Muscle layer of duodenum (tissue), 2 donors: ENCODE data around the gene COL23A1.
A peak's percentile ranks its signal among the peaks of the same experiment; 100 is the strongest.

ENCODE experiments used
- H3K27ac ChIP-seq: one replicate; pipeline ENCODE4 v1.7.0; 2013; ENCODE audit warnings: mild to moderate bottlenecking, low read length
- H3K27me3 ChIP-seq: one replicate; pipeline ENCODE4 v1.7.0; 2013; ENCODE audit warnings: low read depth, mild to moderate bottlenecking, control low read depth, low read length
- H3K36me3 ChIP-seq, 2 donors: one replicate each; pipeline ENCODE4 v1.7.0; 2013; ENCODE audit warnings: low read length in 2 of 2, control low read depth in 1 of 2, mild to moderate bottlenecking in 1 of 2; ENCODE audit not compliant: insufficient read depth in 2 of 2, control insufficient read depth in 1 of 2
- H3K4me1 ChIP-seq, 2 donors: one replicate each; pipeline ENCODE4 v1.7.0; 2013; ENCODE audit warnings: low read length in 2 of 2, mild to moderate bottlenecking in 2 of 2, control low read depth in 1 of 2, moderate library complexity in 1 of 2; ENCODE audit not compliant: insufficient read depth in 2 of 2, control insufficient read depth in 1 of 2
- H3K4me3 ChIP-seq, 2 donors: one replicate each; pipeline ENCODE4 v1.7.0; 2013; ENCODE audit warnings: low read length in 2 of 2, low read depth in 1 of 2, mild to moderate bottlenecking in 1 of 2
- H3K9me3 ChIP-seq, 2 donors: one replicate each; pipeline ENCODE4 v1.7.0; 2013; ENCODE audit warnings: low read length in 2 of 2, control low read depth in 1 of 2, mild to moderate bottlenecking in 1 of 2; ENCODE audit not compliant: control insufficient read depth in 1 of 2
- donor health status: healthy.

The COL23A1 gene

DNA sequence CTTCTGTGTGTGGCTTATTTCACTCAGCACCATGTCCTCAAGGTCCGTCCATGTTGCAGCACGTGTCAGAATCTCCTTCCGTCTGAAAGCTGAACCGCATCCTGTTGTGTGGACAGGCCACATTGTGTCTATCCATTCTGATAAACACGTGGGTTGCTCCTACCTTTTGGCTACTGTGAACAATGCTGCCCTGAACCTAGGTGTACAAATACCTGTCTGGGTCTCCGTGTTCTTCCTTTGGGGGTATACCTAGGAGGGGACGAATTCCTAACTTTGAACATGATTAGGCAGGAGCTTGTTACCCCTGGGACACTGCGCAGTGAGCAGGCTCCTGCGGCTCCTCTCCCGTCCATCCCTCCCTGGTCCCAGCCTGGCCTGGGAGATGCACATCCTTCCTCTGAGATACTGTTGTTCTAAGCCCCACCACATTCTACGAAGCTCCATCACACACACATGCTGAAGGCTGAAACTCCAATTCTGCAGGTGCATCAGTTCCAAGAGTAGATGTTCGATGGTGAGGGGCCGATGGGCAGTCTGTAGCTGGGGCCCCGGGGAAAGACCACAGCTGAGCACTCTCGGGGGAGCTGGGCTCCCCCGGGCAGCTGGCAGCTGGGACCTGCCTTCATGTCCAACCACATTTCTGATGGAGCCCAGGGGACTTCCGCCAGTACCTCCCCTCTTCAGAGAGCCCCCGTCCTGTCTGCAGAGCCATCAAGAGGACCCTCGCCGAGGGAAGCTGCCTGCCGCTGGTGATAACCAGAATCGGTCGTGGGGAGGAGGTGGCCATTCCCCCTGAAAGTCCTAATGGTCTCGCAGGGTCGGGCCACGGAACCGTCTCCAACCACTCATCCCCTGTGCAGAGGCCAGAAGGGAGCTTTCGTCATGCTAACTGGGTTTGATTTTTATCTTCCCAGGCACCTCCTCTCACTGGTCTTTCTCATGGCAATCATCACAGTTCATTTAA is 120.9 kb downstream of the COL23A1 start:
- peaks cover 0 to 17% of the 10 kb centered on the region in 2 donors for H3K4me1 ChIP-seq
- H3K27ac ChIP-seq = no peak overlapping the region
- no peak overlapping the region for H3K4me3 ChIP-seq
- H3K9me3 ChIP-seq = no peaks in the 10 kb centered on the region
- no peaks in the 10 kb centered on the region for H3K36me3 ChIP-seq
- H3K27me3 ChIP-seq = no peaks in the 10 kb centered on the region

DNA sequence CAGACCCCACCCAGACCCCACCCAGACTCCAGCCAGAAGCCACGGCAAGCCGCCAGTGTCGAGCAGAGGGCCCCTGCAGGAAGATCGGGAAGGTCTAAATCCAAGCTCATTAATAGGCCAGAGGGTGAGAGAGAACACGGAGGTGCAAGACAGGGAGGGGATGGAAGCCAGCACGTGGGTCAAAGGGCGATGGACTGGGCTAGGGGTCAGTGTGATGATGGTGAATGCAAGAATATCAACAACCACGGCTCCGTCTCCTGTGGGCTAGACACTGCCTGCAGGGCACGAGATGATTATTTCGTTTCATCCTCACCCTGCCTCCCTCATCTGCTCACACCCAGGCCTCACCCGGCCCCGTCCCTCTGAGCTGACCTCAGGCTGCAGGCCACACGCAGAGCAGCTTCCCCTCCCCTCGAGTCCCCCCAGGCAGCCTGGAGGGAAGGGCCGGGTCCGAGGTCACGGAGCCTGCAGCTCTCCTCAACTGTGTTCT is 122.0 kb downstream of the COL23A1 start:
- H3K9me3 ChIP-seq = no peaks in the 10 kb centered on the region
- peaks cover 0 to 17% of the 10 kb centered on the region in 2 donors for H3K4me1 ChIP-seq
- H3K27me3 ChIP-seq = no peaks in the 10 kb centered on the region
- no peak overlapping the region for H3K27ac ChIP-seq
- peak overlapping the region in 1 of 2 donors; percentile 6 for H3K4me3 ChIP-seq
- H3K36me3 ChIP-seq = no peaks in the 10 kb centered on the region

DNA sequence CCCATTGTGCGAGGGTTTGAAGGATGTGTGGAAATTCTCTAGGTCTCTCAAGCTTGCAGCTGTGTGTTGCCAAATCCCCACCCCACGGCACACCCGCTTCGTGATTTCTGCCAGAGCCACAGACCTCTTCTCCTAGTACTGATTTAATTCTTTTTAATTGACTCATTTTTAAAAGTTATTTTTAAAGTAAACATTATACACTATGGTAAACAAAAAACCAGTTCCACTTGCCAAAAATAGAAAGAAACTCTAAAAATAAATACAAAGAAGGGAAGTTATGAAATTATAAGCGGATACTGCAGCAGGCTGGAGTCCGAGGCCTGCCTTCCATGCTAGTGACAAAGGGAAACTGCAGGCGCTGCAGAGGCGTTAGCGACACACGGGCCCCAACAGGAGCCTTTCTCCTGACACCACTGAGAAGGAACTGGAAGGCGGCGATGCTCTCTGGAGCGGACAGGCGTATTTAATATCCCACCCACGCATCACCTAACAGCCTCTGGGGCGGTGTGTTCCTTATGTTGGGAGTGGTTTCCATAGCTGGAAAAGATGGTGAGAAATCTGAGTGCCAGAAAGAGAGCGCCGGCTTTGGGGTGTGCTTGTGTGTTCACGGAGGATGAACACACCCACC is 122.5 kb downstream of the COL23A1 start:
- peak overlapping the region in 1 of 2 donors; percentile 6 for H3K4me3 ChIP-seq

DNA sequence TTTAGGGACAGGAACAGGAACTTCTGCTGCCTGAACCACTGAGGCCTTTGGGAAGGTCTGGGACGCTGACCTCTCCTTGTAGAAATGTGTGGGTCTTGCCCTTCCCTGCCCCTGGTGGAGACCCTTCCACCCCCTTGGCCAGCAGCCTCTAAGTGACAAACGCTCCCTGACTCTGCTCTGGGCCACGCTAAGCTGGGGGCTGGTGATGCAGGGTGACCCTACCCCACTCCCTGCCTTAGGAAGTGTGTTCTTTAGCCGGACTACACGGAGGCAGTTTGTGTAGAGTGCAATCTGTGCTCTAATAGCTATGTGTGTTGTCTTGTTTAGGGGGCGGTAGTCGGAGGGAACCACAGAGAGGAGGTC is 123.0 kb downstream of the COL23A1 start:
- H3K36me3 ChIP-seq = no peaks in the 10 kb centered on the region
- no peak overlapping the region for H3K27ac ChIP-seq
- no peaks in the 10 kb centered on the region for H3K27me3 ChIP-seq
- H3K4me3 ChIP-seq = no peak overlapping the region
- H3K4me1 ChIP-seq = peaks cover 0 to 17% of the 10 kb centered on the region in 2 donors
- H3K9me3 ChIP-seq = no peaks in the 10 kb centered on the region

More for the DNA sequence above, 122.5 kb downstream of the COL23A1 start:
- Histone ChIP-seq H3K4me1 (peaks cover 0 to 17% of the 10 kb centered on the region in 2 donors), H3K9me3 (no peaks in the 10 kb centered on the region), H3K36me3 (no peaks in the 10 kb centered on the region), H3K27ac (no peak overlapping the region), H3K27me3 (no peaks in the 10 kb centered on the region)

DNA sequence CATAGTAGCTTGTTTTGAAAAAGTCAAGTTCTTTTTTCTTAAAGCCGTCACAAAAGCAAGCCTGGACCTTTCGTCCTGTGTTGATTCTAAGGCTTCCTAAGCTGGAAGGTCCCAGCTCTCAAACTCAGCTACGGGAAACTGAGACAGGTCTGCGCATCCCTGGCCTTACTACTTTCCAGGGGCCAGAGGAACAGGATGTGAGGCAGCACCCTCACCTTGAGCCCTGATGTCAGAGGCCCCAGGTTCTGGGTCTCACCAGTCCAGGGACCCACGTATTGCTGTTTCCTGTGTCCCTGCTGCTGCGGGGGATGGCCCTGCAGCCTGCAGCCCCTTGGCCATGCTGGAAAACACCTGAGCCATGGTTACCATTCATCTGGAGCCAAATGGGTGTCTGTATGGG is 123.9 kb downstream of the COL23A1 start:
- Histone ChIP-seq H3K9me3 (no peaks in the 10 kb centered on the region), H3K4me3 (no peak overlapping the region), H3K27ac (no peak overlapping the region), H3K27me3 (no peaks in the 10 kb centered on the region), H3K4me1 (peaks cover 0 to 22% of the 10 kb centered on the region in 2 donors), H3K36me3 (no peaks in the 10 kb centered on the region)

DNA sequence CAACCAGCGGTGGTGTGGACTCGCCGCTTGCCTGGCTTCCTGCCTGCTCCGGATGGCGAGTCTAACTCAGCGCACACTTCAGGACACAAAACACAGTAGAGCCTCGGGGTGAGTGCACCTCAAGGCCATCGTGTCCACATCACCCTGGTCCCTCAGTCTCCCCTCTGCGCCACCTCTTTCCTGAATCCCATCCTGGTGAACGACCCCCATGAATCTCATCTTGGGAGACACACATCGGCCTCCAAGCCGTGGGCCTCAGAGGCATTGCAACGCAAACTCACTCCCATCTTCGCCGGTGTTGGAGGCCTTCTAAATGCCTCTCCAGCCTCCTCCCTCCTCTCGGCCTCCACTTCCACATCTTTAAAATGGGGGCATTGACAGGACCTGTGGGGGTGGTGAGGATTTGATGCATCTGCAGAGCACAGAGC is 124.3 kb downstream of the COL23A1 start:
- H3K4me1 ChIP-seq = peaks cover 0 to 26% of the 10 kb centered on the region in 2 donors
- no peaks in the 10 kb centered on the region for H3K27me3 ChIP-seq
- no peaks in the 10 kb centered on the region for H3K9me3 ChIP-seq
- H3K4me3 ChIP-seq = no peak overlapping the region
- no peaks in the 10 kb centered on the region for H3K36me3 ChIP-seq
- no peak overlapping the region for H3K27ac ChIP-seq

DNA sequence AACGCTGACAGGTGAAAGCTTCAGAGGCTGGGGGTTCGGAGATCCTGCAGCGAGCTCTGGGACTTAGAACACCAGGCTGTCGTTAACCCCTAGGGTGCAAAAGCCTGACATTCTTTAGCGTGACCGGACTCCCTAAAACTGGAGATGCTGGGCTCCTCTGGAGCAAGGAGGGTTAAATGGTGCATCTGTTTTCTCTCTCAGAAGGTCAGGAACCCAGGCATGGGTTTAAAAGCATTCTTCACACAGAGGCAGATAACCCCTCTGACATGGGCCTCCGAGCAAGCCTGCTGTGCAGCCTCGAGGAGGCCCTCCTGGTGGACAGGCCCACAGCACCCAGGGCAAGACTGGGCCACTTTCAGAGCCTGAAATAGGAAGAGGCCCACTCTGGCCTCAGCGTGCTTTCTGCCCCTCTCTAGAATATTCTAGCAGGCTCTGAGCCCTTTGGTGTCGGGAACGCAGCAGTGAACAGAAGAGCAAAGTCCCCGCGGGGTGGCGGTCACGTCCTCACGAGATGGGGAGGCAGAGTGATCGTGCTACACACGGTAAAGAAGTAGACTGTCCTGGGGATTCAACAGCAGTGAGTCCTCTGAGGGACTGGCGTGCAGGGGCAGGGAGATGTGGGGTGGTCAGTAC is 124.8 kb downstream of the COL23A1 start:
- no peaks in the 10 kb centered on the region for H3K27me3 ChIP-seq

DNA sequence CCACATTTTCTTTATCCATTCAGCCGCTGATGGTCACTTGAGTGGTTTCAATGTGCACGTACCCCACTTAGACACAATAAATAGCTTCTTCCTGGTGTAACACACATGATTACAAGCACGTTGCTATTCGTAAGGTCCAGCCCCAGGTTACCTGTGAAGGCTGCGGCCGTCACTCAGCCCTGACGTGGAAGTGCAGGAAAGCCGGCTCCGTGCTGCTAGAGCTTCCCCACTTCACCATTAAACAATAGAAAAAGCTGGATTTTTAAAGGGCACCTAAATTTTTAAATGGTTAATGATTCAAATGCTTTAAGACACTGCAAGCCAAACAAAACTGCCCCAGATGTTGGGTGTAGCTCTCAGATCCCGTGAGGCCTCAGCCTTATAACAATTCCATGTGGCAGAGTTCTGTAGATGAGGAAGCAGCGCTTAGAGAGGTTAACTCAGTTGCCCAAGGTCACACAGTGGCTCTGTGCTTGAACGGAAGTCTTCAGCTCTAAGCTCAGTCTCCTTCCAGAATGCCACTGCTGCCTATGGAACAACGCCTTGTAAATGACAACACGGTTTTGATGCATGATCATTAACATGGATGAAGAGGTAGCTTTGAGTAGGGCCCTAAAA is 125.7 kb downstream of the COL23A1 start:
- Histone ChIP-seq H3K27me3 (no peaks in the 10 kb centered on the region), H3K4me3 (no peak overlapping the region), H3K27ac (no peak overlapping the region), H3K9me3 (no peaks in the 10 kb centered on the region), H3K4me1 (peaks cover 0 to 31% of the 10 kb centered on the region in 2 donors), H3K36me3 (no peaks in the 10 kb centered on the region)

More for the DNA sequence above, 124.8 kb downstream of the COL23A1 start:
- Histone ChIP-seq H3K36me3 (no peaks in the 10 kb centered on the region), H3K4me1 (peaks cover 0 to 31% of the 10 kb centered on the region in 2 donors), H3K4me3 (no peak overlapping the region), H3K9me3 (no peaks in the 10 kb centered on the region), H3K27ac (no peak overlapping the region)

DNA sequence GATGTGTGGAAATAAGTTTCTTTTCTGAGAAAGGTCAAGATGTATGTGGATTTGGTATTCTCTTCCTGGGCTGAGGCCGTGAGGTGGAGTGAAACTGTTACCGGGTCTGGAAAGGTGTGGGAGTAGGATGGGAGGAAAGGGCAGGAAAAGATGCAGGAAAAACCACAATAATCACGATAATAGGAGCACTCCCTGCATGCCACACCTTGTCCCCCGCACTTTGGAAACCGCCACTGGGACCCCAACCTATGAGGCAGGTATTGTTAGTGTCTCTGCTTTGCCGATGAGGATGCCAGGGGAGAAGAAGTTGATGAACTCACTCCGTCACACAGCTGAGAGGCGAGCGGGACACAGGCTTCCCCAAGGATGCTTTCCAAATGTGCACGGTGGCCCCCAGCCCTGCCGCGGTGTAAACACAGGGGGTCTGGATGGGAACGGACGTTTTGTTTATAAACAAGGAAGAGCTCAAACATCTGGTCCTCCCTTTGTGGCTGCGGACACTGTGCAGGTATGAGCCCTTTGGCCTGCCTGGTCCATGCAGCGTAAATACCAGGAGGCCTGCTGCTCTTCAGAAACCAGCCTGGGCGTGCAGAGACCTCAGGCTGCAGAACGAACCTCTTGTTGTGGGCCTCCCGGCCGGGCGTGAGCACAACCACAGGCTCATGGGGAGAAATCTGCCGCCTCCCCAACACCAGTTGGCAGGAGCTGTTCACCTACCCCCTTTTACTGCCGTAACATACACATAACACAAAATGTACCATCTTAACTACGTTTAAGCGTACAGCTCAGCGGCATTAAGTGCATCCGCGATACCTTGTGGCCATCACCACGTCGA is 126.7 kb downstream of the COL23A1 start:
- Histone ChIP-seq H3K27me3 (no peaks in the 10 kb centered on the region), H3K27ac (no peak overlapping the region), H3K9me3 (no peaks in the 10 kb centered on the region), H3K4me1 (peaks cover 0 to 27% of the 10 kb centered on the region in 2 donors), H3K36me3 (no peaks in the 10 kb centered on the region), H3K4me3 (no peak overlapping the region)

DNA sequence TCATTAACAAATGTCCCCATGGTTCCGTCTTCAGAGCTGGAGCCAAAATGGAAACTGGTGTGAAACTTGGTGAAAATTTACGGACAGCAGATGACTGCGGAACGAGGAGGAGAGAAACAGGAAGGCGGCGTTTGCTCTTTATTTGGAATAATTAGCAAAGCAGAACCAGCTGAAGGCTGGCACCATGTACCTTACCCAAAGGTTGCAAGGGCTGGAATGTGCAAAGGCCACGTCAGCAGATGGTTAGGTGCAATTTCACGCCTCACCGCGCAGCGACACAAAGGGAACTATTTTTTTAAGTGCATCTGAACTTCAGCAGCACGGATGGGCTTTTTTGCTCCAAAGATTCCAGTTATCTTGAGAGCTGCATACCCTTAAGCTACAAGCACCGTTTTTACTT is 127.4 kb downstream of the COL23A1 start:
- H3K4me3 ChIP-seq = no peak overlapping the region
- H3K27ac ChIP-seq = no peak overlapping the region
- H3K36me3 ChIP-seq = no peaks in the 10 kb centered on the region
- no peaks in the 10 kb centered on the region for H3K9me3 ChIP-seq
- no peaks in the 10 kb centered on the region for H3K27me3 ChIP-seq
- H3K4me1 ChIP-seq = peaks cover 0 to 20% of the 10 kb centered on the region in 2 donors
